HEK293 (cell line): Measurements from ENCODE around the gene ARID3A.

ENCODE experiments used
- CTCF ChIA-PET: fragments of 350-600 bp; formaldehyde crosslinking; extraction: SDS; loops from one replicate; lab custom pipeline; 2021; ENCODE audit warnings: antibody characterized with exemption; lab: Yijun Ruan, JAX
- POLR2A ChIA-PET: fragments of 300-600 bp; formaldehyde crosslinking; extraction: SDS; loops from one replicate; lab custom pipeline; 2020; ENCODE audit warnings: antibody characterized with exemption, inconsistent platforms; lab: Yijun Ruan, JAX
- H3K27ac ChIP-seq: fragments of 200-500 bp; sonication (Bioruptor generic); 2 replicates; pipeline ENCODE4 v1.5.1; 2014; ENCODE audit warnings: low read depth, low read length, control low read depth, inconsistent platforms; ENCODE audit errors: extremely low read depth
- H3K36me3 ChIP-seq, 2 experiments: fragments of 200-500 bp in 1 of 2; sonication (Bioruptor generic) in 1 of 2; 1 replicate in 1 of 2; 2 replicates in 1 of 2; pipeline ENCODE4 v1.5.1; 2014 to 2017; ENCODE audit warnings: inconsistent platforms in 2 of 2, low read length in 2 of 2; ENCODE audit not compliant: control insufficient read depth in 2 of 2, insufficient read depth in 1 of 2
- H3K4me1 ChIP-seq: fragments of 200-500 bp; sonication (Bioruptor generic); 2 replicates; pipeline ENCODE4 v1.5.1; 2014; ENCODE audit warnings: mild to moderate bottlenecking, low read length, inconsistent platforms; ENCODE audit not compliant: control insufficient read depth, insufficient read depth
- H3K4me3 ChIP-seq: 2 replicates; pipeline ENCODE4 v1.5.1; 2011; ENCODE audit warnings: low read depth, mild to moderate bottlenecking, control low read depth, low read length, moderate library complexity
- H3K9me3 ChIP-seq: fragments of 200-500 bp; sonication (Bioruptor generic); 2 replicates; pipeline ENCODE4 v1.5.1; 2014; ENCODE audit warnings: low read depth, low read length, inconsistent platforms; ENCODE audit not compliant: control insufficient read depth, insufficient read depth
- KLF9 ChIP-seq: fragments of 450-650 bp; formaldehyde crosslinking; IDR thresholded peaks from 2 replicates; pipeline ENCODE4 v1.5.1; 2016; ENCODE audit warnings: missing biosample characterization, missing genetic modification characterization, low read depth
- SCRT1 ChIP-seq: fragments of 450-650 bp; formaldehyde crosslinking; IDR thresholded peaks from 2 replicates; pipeline ENCODE4 v1.5.1; 2016; ENCODE audit warnings: missing biosample characterization, missing genetic modification characterization, borderline replicate concordance
- YY1 ChIP-seq: fragments of 450-650 bp; formaldehyde crosslinking; IDR thresholded peaks from 2 replicates; pipeline ENCODE4 v1.5.1; 2018; ENCODE audit warnings: missing biosample characterization, missing genetic modification characterization
- ZBTB48 ChIP-seq: fragments of 450-650 bp; formaldehyde crosslinking; IDR thresholded peaks from 2 replicates; pipeline ENCODE4 v1.5.1; 2016; ENCODE audit warnings: missing biosample characterization, missing genetic modification characterization
- ZEB2 ChIP-seq: fragments of 450-650 bp; formaldehyde crosslinking; IDR thresholded peaks from 2 replicates; pipeline ENCODE4 v1.5.1; 2016; ENCODE audit warnings: missing biosample characterization, missing genetic modification characterization
- ZNF16 ChIP-seq: fragments of 450-650 bp; formaldehyde crosslinking; IDR thresholded peaks from 2 replicates; pipeline ENCODE4 v1.5.1; 2016; ENCODE audit warnings: low read depth, missing biosample characterization, missing genetic modification characterization
- ZNF174 ChIP-seq: fragments of 450-650 bp; formaldehyde crosslinking; IDR thresholded peaks from 2 replicates; pipeline ENCODE4 v1.5.0; 2017; ENCODE audit warnings: missing biosample characterization, mild to moderate bottlenecking, missing genetic modification characterization
- ZNF202 ChIP-seq: fragments of 450-650 bp; formaldehyde crosslinking; IDR thresholded peaks from 2 replicates; pipeline ENCODE4 v1.5.1; 2016; ENCODE audit warnings: missing biosample characterization, missing genetic modification characterization, borderline replicate concordance
- ZNF324 ChIP-seq: fragments of 450-650 bp; formaldehyde crosslinking; IDR thresholded peaks from 2 replicates; pipeline ENCODE4 v1.5.1; 2016; ENCODE audit warnings: missing biosample characterization, missing genetic modification characterization
- ZNF366 ChIP-seq: fragments of 450-650 bp; formaldehyde crosslinking; conservative IDR thresholded peaks from 2 replicates; pipeline ENCODE4 v1.5.1; 2016; ENCODE audit warnings: missing biosample characterization, missing genetic modification characterization
- ZNF544 ChIP-seq: fragments of 450-650 bp; formaldehyde crosslinking; IDR thresholded peaks from 2 replicates; pipeline ENCODE4 v1.5.0; 2017; ENCODE audit warnings: missing biosample characterization, missing genetic modification characterization
- ZNF621 ChIP-seq: fragments of 450-650 bp; formaldehyde crosslinking; IDR thresholded peaks from 2 replicates; pipeline ENCODE4 v1.5.1; 2017; ENCODE audit warnings: missing biosample characterization, missing genetic modification characterization
- ZNF701 ChIP-seq: fragments of 450-650 bp; formaldehyde crosslinking; IDR thresholded peaks from 2 replicates; pipeline ENCODE4 v1.5.1; 2016; ENCODE audit warnings: missing biosample characterization, missing genetic modification characterization
- ZNF791 ChIP-seq: fragments of 450-650 bp; formaldehyde crosslinking; IDR thresholded peaks from 2 replicates; pipeline ENCODE4 v1.5.1; 2016; ENCODE audit warnings: missing biosample characterization, missing genetic modification characterization
- TF ChIP-seq, protein P1 (sequence below): fragments of 450-650 bp; formaldehyde crosslinking; IDR thresholded peaks from 2 replicates; pipeline ENCODE4 v1.5.1; 2016; ENCODE audit warnings: missing biosample characterization, missing genetic modification characterization
- TF ChIP-seq, protein P2 (sequence below): fragments of 450-650 bp; formaldehyde crosslinking; IDR thresholded peaks from 2 replicates; pipeline ENCODE4; 2016; ENCODE audit warnings: missing biosample characterization, missing genetic modification characterization
- TF ChIP-seq, protein P3 (sequence below): fragments of 450-650 bp; formaldehyde crosslinking; optimal IDR thresholded peaks from 2 replicates; pipeline ENCODE3; 2016; ENCODE audit warnings: missing biosample characterization, mild to moderate bottlenecking, missing genetic modification characterization
- TF ChIP-seq, protein P4 (sequence below): fragments of 450-650 bp; formaldehyde crosslinking; IDR thresholded peaks from 2 replicates; pipeline ENCODE4 v1.5.1; 2016; ENCODE audit warnings: missing biosample characterization, missing genetic modification characterization
- TF ChIP-seq, protein P5 (sequence below): fragments of 450-650 bp; formaldehyde crosslinking; IDR thresholded peaks from 2 replicates; pipeline ENCODE4 v1.5.1; 2017; ENCODE audit warnings: missing biosample characterization, missing genetic modification characterization

The ARID3A gene

DNA sequence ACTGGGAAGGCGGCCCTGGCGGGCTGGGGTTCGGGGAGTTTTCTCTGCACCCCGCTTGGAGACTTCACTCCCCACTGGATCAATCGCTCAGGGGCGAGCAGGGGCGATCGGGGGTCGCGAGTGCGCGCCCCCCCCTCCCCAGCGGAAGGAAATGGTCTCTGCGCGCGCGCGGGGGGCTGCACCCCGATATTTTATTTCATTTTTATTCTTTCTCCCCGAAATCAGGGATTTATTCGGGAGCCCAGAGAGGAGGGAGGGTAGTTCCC is 421 bp downstream of the ARID3A start:
- CTCF ChIA-PET = no interaction called here
- POLR2A ChIA-PET = no interaction called here
- peaks cover 0 to 19% of the 10 kb centered on the region in 2 experiments; a peak in 2 of 3 replicates for H3K36me3 ChIP-seq
- peak overlapping the region; percentile 82; the same call in 1 of the 2 replicates for H3K27ac ChIP-seq
- peak overlapping the region; percentile 83 for H3K4me3 ChIP-seq
- H3K4me1 ChIP-seq = no peaks in the 10 kb centered on the region; the same call in 1 of the 2 replicates
- H3K9me3 ChIP-seq = no peaks in the 10 kb centered on the region
- TF ChIP-seq, protein P1, sequence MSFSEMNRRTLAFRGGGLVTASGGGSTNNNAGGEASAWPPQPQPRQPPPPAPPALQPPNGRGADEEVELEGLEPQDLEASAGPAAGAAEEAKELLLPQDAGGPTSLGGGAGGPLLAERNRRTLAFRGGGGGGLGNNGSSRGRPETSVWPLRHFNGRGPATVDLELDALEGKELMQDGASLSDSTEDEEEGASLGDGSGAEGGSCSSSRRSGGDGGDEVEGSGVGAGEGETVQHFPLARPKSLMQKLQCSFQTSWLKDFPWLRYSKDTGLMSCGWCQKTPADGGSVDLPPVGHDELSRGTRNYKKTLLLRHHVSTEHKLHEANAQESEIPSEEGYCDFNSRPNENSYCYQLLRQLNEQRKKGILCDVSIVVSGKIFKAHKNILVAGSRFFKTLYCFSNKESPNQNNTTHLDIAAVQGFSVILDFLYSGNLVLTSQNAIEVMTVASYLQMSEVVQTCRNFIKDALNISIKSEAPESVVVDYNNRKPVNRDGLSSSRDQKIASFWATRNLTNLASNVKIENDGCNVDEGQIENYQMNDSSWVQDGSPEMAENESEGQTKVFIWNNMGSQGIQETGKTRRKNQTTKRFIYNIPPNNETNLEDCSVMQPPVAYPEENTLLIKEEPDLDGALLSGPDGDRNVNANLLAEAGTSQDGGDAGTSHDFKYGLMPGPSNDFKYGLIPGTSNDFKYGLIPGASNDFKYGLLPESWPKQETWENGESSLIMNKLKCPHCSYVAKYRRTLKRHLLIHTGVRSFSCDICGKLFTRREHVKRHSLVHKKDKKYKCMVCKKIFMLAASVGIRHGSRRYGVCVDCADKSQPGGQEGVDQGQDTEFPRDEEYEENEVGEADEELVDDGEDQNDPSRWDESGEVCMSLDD (tag by site-specific recombination) = peak; percentile 92
- TF ChIP-seq, protein P2, sequence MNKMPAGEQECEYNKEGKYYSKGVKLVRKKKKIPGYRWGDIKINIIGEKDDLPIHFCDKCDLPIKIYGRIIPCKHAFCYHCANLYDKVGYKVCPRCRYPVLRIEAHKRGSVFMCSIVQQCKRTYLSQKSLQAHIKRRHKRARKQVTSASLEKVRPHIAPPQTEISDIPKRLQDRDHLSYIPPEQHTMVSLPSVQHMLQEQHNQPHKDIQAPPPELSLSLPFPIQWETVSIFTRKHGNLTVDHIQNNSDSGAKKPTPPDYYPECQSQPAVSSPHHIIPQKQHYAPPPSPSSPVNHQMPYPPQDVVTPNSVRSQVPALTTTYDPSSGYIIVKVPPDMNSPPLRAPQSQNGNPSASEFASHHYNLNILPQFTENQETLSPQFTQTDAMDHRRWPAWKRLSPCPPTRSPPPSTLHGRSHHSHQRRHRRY (tag by site-specific recombination) = no peak
- TF ChIP-seq, protein P3, sequence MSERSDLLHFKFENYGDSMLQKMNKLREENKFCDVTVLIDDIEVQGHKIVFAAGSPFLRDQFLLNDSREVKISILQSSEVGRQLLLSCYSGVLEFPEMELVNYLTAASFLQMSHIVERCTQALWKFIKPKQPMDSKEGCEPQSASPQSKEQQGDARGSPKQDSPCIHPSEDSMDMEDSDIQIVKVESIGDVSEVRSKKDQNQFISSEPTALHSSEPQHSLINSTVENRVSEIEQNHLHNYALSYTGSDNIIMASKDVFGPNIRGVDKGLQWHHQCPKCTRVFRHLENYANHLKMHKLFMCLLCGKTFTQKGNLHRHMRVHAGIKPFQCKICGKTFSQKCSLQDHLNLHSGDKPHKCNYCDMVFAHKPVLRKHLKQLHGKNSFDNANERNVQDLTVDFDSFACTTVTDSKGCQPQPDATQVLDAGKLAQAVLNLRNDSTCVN (tag by site-specific recombination) = peak; percentile 46
- TF ChIP-seq, protein P4, sequence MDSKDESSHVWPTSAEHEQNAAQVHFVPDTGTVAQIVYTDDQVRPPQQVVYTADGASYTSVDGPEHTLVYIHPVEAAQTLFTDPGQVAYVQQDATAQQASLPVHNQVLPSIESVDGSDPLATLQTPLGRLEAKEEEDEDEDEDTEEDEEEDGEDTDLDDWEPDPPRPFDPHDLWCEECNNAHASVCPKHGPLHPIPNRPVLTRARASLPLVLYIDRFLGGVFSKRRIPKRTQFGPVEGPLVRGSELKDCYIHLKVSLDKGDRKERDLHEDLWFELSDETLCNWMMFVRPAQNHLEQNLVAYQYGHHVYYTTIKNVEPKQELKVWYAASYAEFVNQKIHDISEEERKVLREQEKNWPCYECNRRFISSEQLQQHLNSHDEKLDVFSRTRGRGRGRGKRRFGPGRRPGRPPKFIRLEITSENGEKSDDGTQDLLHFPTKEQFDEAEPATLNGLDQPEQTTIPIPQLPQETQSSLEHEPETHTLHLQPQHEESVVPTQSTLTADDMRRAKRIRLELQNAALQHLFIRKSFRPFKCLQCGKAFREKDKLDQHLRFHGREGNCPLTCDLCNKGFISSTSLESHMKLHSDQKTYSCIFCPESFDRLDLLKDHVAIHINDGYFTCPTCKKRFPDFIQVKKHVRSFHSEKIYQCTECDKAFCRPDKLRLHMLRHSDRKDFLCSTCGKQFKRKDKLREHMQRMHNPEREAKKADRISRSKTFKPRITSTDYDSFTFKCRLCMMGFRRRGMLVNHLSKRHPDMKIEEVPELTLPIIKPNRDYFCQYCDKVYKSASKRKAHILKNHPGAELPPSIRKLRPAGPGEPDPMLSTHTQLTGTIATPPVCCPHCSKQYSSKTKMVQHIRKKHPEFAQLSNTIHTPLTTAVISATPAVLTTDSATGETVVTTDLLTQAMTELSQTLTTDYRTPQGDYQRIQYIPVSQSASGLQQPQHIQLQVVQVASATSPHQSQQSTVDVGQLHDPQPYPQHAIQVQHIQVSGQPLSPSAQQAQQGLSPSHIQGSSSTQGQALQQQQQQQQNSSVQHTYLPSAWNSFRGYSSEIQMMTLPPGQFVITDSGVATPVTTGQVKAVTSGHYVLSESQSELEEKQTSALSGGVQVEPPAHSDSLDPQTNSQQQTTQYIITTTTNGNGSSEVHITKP (tag by site-specific recombination) = 0 out of 2 replicates have a peak, but pooled peaks have one; percentile 20
- no peak for TF ChIP-seq SCRT1
- no peak for TF ChIP-seq ZNF174 (tag by site-specific recombination)
- no peak for TF ChIP-seq ZBTB48

DNA sequence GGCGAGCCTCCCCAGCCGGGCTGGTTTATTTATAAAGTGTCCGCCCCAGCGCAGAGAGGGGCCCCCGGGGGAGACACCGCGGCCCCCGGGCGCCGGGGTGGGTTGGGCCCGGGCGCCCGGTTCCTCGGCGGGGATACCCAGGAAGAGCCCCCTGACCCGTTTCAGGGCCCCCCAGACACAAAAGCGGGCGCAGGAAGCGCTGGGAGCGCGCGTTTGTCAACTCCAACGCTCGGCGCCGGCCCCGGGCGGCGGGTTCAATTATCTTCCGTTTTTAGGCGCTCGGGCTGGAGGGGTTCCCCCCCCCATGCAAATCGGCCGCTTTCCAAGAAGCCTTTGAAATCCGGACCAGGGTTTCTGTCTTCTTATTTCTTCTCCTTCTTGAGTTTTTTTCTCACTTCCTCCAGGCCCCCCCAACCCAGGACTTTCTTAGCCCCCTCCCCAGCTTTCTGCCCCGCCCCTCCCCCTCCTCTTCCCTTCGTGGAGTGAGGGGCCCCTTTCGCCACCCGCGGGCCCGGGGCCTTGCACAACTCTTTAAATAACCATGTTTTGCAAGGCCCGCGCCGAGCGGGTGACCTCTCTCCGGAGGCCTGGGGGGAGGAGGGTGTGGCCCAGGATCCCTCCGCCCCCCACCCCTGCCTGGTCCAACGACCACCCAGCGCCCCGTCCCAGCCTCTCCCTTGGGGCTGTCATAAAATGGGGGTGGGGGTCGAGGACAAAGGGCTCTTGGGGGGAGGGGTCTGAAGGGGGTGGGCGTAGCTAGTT is 935 bp downstream of the ARID3A start:
- Histone ChIP-seq H3K9me3 (no peaks in the 10 kb centered on the region), H3K4me3 (peak overlapping the region; percentile 83), H3K36me3 (peaks cover 0 to 21% of the 10 kb centered on the region in 2 experiments; a peak in 2 of 3 replicates), H3K4me1 (no peaks in the 10 kb centered on the region; the same call in 1 of the 2 replicates), H3K27ac (peak overlapping the region; percentile 82; the same call in 1 of the 2 replicates)
- CTCF ChIA-PET = no interaction called here
- POLR2A ChIA-PET = no interaction called here
- TF ChIP-seq ZNF701 (tag by site-specific recombination) = no peak
- TF ChIP-seq, protein P3 (tag by site-specific recombination) = peak; percentile 37
- no peak for TF ChIP-seq ZNF544 (tag by site-specific recombination)
- TF ChIP-seq ZNF202 = no peak
- no peak for TF ChIP-seq ZNF621 (tag by site-specific recombination)
- TF ChIP-seq YY1 (tag by site-specific recombination) = no peak
- TF ChIP-seq ZNF324 (tag by site-specific recombination) = no peak
- no peak for TF ChIP-seq ZNF16 (tag by site-specific recombination)
- TF ChIP-seq, protein P5, sequence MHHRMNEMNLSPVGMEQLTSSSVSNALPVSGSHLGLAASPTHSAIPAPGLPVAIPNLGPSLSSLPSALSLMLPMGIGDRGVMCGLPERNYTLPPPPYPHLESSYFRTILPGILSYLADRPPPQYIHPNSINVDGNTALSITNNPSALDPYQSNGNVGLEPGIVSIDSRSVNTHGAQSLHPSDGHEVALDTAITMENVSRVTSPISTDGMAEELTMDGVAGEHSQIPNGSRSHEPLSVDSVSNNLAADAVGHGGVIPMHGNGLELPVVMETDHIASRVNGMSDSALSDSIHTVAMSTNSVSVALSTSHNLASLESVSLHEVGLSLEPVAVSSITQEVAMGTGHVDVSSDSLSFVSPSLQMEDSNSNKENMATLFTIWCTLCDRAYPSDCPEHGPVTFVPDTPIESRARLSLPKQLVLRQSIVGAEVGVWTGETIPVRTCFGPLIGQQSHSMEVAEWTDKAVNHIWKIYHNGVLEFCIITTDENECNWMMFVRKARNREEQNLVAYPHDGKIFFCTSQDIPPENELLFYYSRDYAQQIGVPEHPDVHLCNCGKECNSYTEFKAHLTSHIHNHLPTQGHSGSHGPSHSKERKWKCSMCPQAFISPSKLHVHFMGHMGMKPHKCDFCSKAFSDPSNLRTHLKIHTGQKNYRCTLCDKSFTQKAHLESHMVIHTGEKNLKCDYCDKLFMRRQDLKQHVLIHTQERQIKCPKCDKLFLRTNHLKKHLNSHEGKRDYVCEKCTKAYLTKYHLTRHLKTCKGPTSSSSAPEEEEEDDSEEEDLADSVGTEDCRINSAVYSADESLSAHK (tag by site-specific recombination) = peak; percentile 64
- no peak for TF ChIP-seq ZNF791 (tag by site-specific recombination)
- TF ChIP-seq KLF9 = peak; percentile 33; the same call in 1 of the 2 replicates
- no peak for TF ChIP-seq ZNF366 (tag by site-specific recombination)
- TF ChIP-seq ZEB2 = no peak
